Ishikawa (cell line): ENCODE measurements around the gene DHX32.

Experiments
- CEBPB ChIP-seq: IDR thresholded peaks from 2 replicates; pipeline ENCODE4 v1.6.1; 2012
- CREB1 ChIP-seq: IDR thresholded peaks from 2 replicates; pipeline ENCODE4 v1.6.1; 2012; ENCODE audit warnings: low read depth
- EGR1 ChIP-seq: IDR thresholded peaks from 2 replicates; pipeline ENCODE4 v1.6.1; 2012
- EP300 ChIP-seq: IDR thresholded peaks from 2 replicates; pipeline ENCODE4 v1.6.1; 2012; ENCODE audit warnings: borderline replicate concordance
- FOXM1 ChIP-seq: IDR thresholded peaks from 2 replicates; pipeline ENCODE4 v1.6.1; 2012; ENCODE audit warnings: low read depth, borderline replicate concordance
- MAX ChIP-seq: IDR thresholded peaks from 2 replicates; pipeline ENCODE4 v1.6.1; 2012
- NFIC ChIP-seq: IDR thresholded peaks from 2 replicates; pipeline ENCODE4 v1.6.1; 2012
- RAD21 ChIP-seq: IDR thresholded peaks from 2 replicates; pipeline ENCODE4 v1.6.1; 2012; ENCODE audit warnings: low read depth
- REST ChIP-seq: IDR thresholded peaks from 2 replicates; pipeline ENCODE4 v1.6.1; 2012; ENCODE audit warnings: low read depth, mild to moderate bottlenecking
- TAF1 ChIP-seq: IDR thresholded peaks from 2 replicates; pipeline ENCODE4 v1.6.1; 2012; ENCODE audit warnings: low read depth, mild to moderate bottlenecking
- TCF12 ChIP-seq: IDR thresholded peaks from 2 replicates; pipeline ENCODE4 v1.6.1; 2012; ENCODE audit warnings: low read depth
- TEAD4 ChIP-seq: IDR thresholded peaks from 2 replicates; pipeline ENCODE4 v1.6.1; 2012
- YY1 ChIP-seq: IDR thresholded peaks from 2 replicates; pipeline ENCODE4 v1.6.1; 2012; ENCODE audit warnings: low read depth
- ZBTB7A ChIP-seq: IDR thresholded peaks from 2 replicates; pipeline ENCODE4 v1.6.1; 2012; ENCODE audit warnings: low read depth
- TF ChIP-seq, protein P1 (sequence below): IDR thresholded peaks from 2 replicates; pipeline ENCODE4 v1.6.1; 2012

DHX32 gene

GRCh38 chr10:125816548-125816947, 64.5 kb downstream of the DHX32 start:
- TF ChIP-seq TAF1 = no peak
- TF ChIP-seq FOXM1 = no peak
- no peak for TF ChIP-seq RAD21
- TF ChIP-seq CEBPB = no peak
- TF ChIP-seq CREB1 = no peak
- no peak for TF ChIP-seq TCF12
- no peak for TF ChIP-seq MAX
- no peak for TF ChIP-seq TEAD4
- no peak for TF ChIP-seq NFIC
- TF ChIP-seq REST = no peak
- no peak for TF ChIP-seq EP300

GRCh38 chr10:125815764-125816163, 65.3 kb downstream of the DHX32 start:
- TF ChIP-seq EGR1 (no peak), TEAD4 (no peak), YY1 (no peak)
- TF ChIP-seq, protein P1, sequence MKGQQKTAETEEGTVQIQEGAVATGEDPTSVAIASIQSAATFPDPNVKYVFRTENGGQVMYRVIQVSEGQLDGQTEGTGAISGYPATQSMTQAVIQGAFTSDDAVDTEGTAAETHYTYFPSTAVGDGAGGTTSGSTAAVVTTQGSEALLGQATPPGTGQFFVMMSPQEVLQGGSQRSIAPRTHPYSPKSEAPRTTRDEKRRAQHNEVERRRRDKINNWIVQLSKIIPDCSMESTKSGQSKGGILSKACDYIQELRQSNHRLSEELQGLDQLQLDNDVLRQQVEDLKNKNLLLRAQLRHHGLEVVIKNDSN = no peak

DNA sequence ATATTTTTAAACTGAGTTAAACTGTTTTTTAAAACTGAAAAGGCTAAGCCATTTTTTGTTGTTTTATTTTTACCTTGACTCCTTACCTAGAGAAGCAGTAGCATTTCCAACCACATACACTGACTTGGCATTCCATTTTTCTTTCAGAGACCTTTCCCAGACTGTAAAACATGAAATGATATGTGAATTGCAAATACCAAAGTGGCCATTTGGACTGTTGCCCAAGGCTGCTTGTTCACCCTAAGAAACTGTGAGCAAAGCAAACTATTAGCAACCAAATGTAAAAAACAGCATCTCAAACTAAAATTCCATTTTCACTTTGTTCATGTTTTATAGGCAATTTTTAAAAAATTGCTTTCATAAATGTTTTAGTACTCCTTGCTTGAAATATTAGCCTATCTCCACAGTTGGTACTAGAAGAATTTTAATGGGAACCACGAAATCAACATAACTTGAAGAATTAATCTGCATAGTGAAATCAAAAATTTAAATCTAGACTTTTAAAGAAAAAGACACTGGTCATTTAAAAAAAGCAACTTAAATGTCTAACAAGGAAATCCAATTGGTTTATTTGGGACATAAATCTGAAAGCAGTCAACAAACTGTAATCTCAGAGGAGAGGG, 68.9 kb downstream of the DHX32 start:
- TF ChIP-seq ZBTB7A (no peak), TEAD4 (no peak), EP300 (no peak), RAD21 (no peak), MAX (no peak), REST (no peak), TCF12 (no peak), YY1 (no peak), CEBPB (no peak), CREB1 (no peak), NFIC (no peak), FOXM1 (no peak), EGR1 (no peak)
- TF ChIP-seq, protein P1 = no peak

- TF ChIP-seq TEAD4 = no peak
- TF ChIP-seq MAX = no peak
- TF ChIP-seq ZBTB7A = no peak
- TF ChIP-seq EGR1 = no peak
- no peak for TF ChIP-seq EP300
- TF ChIP-seq, protein P1 = no peak
- TF ChIP-seq CREB1 = no peak
- no peak for TF ChIP-seq YY1
- TF ChIP-seq TAF1 = no peak
- TF ChIP-seq CEBPB = no peak
- no peak for TF ChIP-seq FOXM1
- no peak for TF ChIP-seq RAD21
- no peak for TF ChIP-seq NFIC
- no peak for TF ChIP-seq REST
- no peak for TF ChIP-seq TCF12
Observed at GRCh38 chr10:125811251-125811650, 69.8 kb downstream of the DHX32 start.
